Measurements from ENCODE around the gene COBLL1. TPM values are rescaled to one million over a fixed set of nuclear protein-coding genes. Genes with fewer than 3 reads are reported as not detected.

Gene COBLL1
- total and polyA plus RNA-seq, 2 donors (not counting 1 experiment from before 2014, with no cell fraction given) = 10.1 to 11.9 TPM

GRCh38 chr2:164871404-164871803 is 29.8 kb upstream of the COBLL1 start:
- TF ChIP-seq EZH2 (IDR thresholded peaks at IDR 0.05; ENCODE audit: low read length, missing control alignments) = no peak
- TF ChIP-seq CTCF (conservative IDR thresholded peaks at IDR 0.05 in 1 of 2, IDR thresholded peaks at IDR 0.05 in 1 of 2; ENCODE audit: low read depth in 1 of 2, low read length in 2 of 2) = no peak
- no peak for DNase-seq (ENCODE audit: low read depth in 2 of 2)
- Histone ChIP-seq H3K27me3 (ENCODE audit: control insufficient read depth, insufficient read depth, low read length) (peaks cover 2% of the 10 kb centered on the region), H4K20me1 (ENCODE audit: control insufficient read depth, extremely low read depth, insufficient read depth, low read length) (no peaks in the 10 kb centered on the region), H3K4me1 (ENCODE audit: control insufficient read depth, extremely low read depth, insufficient read depth, low read length) (no peaks in the 10 kb centered on the region), H3K9ac (ENCODE audit: insufficient read depth, low read length) (no peak overlapping the region), H3K79me2 (ENCODE audit: control insufficient read depth, insufficient read depth, low read length) (no peaks in the 10 kb centered on the region), H3K36me3 (ENCODE audit: control insufficient read depth, insufficient read depth, low read length) (no peaks in the 10 kb centered on the region), H3K4me3 (replicated peaks in 1 of 4; ENCODE audit: control extremely low read depth in 1 of 4, insufficient read depth in 1 of 4, low read depth in 3 of 4, low read length in 4 of 4) (no peak overlapping the region), H3K27ac (ENCODE audit: insufficient read depth, low read length) (no peak overlapping the region), H3K9me3 (ENCODE audit: control insufficient read depth, insufficient read depth, low read depth, low read length) (no peaks in the 10 kb centered on the region), H2AFZ (ENCODE audit: low read length) (no peak overlapping the region), H3K4me2 (ENCODE audit: extremely low read depth, insufficient read depth, low read length) (no peak overlapping the region)

GRCh38 chr2:164869420-164869772 is 27.8 kb upstream of the COBLL1 start:
- Histone ChIP-seq H3K4me1 (ENCODE audit: control insufficient read depth, extremely low read depth, insufficient read depth, low read length) (no peaks in the 10 kb centered on the region), H3K9me3 (ENCODE audit: control insufficient read depth, insufficient read depth, low read depth, low read length) (no peaks in the 10 kb centered on the region), H3K79me2 (ENCODE audit: control insufficient read depth, insufficient read depth, low read length) (no peaks in the 10 kb centered on the region), H3K27me3 (ENCODE audit: control insufficient read depth, insufficient read depth, low read length) (peaks cover 2% of the 10 kb centered on the region), H3K9ac (ENCODE audit: insufficient read depth, low read length) (no peak overlapping the region), H3K4me2 (ENCODE audit: extremely low read depth, insufficient read depth, low read length) (no peak overlapping the region), H2AFZ (ENCODE audit: low read length) (no peak overlapping the region), H3K4me3 (replicated peaks in 1 of 4; ENCODE audit: control extremely low read depth in 1 of 4, insufficient read depth in 1 of 4, low read depth in 3 of 4, low read length in 4 of 4) (no peak overlapping the region), H3K36me3 (ENCODE audit: control insufficient read depth, insufficient read depth, low read length) (no peaks in the 10 kb centered on the region), H3K27ac (ENCODE audit: insufficient read depth, low read length) (no peak overlapping the region), H4K20me1 (ENCODE audit: control insufficient read depth, extremely low read depth, insufficient read depth, low read length) (no peaks in the 10 kb centered on the region)
- TF ChIP-seq CTCF (conservative IDR thresholded peaks at IDR 0.05 in 1 of 2, IDR thresholded peaks at IDR 0.05 in 1 of 2; ENCODE audit: low read depth in 1 of 2, low read length in 2 of 2) = no peak
- no peak for TF ChIP-seq EZH2 (IDR thresholded peaks at IDR 0.05; ENCODE audit: low read length, missing control alignments)
- no peak for DNase-seq (ENCODE audit: low read depth in 2 of 2)

GRCh38 chr2:164868563-164869419 is 27.2 kb upstream of the COBLL1 start:
- Histone ChIP-seq H3K27me3 (ENCODE audit: control insufficient read depth, insufficient read depth, low read length) (peaks cover 2% of the 10 kb centered on the region), H4K20me1 (ENCODE audit: control insufficient read depth, extremely low read depth, insufficient read depth, low read length) (no peaks in the 10 kb centered on the region), H3K4me2 (ENCODE audit: extremely low read depth, insufficient read depth, low read length) (no peak overlapping the region), H3K4me3 (replicated peaks in 1 of 4; ENCODE audit: control extremely low read depth in 1 of 4, insufficient read depth in 1 of 4, low read depth in 3 of 4, low read length in 4 of 4) (no peak overlapping the region), H2AFZ (ENCODE audit: low read length) (no peak overlapping the region), H3K36me3 (ENCODE audit: control insufficient read depth, insufficient read depth, low read length) (no peaks in the 10 kb centered on the region), H3K4me1 (ENCODE audit: control insufficient read depth, extremely low read depth, insufficient read depth, low read length) (no peaks in the 10 kb centered on the region), H3K79me2 (ENCODE audit: control insufficient read depth, insufficient read depth, low read length) (no peaks in the 10 kb centered on the region), H3K9me3 (ENCODE audit: control insufficient read depth, insufficient read depth, low read depth, low read length) (no peaks in the 10 kb centered on the region), H3K9ac (ENCODE audit: insufficient read depth, low read length) (no peak overlapping the region), H3K27ac (ENCODE audit: insufficient read depth, low read length) (no peak overlapping the region)
- no peak for DNase-seq (ENCODE audit: low read depth in 2 of 2)
- TF ChIP-seq CTCF (conservative IDR thresholded peaks at IDR 0.05 in 1 of 2, IDR thresholded peaks at IDR 0.05 in 1 of 2; ENCODE audit: low read depth in 1 of 2, low read length in 2 of 2) = no peak
- no peak for TF ChIP-seq EZH2 (IDR thresholded peaks at IDR 0.05; ENCODE audit: low read length, missing control alignments)

Measured in fibroblast of lung (primary cell).